HepG2 (cell line): ENCODE results near the gene ZNF26. TPM values are rescaled to one million over a fixed set of nuclear protein-coding genes. Genes with fewer than 3 reads are reported as not detected.

Experiments
- AFF4 ChIP-seq: sonication (generic); formaldehyde crosslinking; IDR thresholded peaks from 2 replicates; pipeline ENCODE4 v1.4.0; 2020; ENCODE audit warnings: missing genetic modification reagents
- HIVEP1 ChIP-seq: sonication (generic); formaldehyde crosslinking; IDR thresholded peaks from 2 replicates; pipeline ENCODE4 v1.4.0; 2020; ENCODE audit warnings: mild to moderate bottlenecking, missing genetic modification reagents
- HNRNPK ChIP-seq: fragments of 200-400 bp; formaldehyde crosslinking; IDR thresholded peaks from 2 replicates; pipeline ENCODE4 v1.6.1; 2018; ENCODE audit warnings: low read length, low read depth, moderate library complexity, mild to moderate bottlenecking; ENCODE audit not compliant: poor library complexity, severe bottlenecking
- HOMEZ ChIP-seq: IDR thresholded peaks from 2 replicates; pipeline ENCODE4 v1.6.1; 2016; ENCODE audit warnings: low read depth
- MYC ChIP-seq: sonication (generic); formaldehyde crosslinking; IDR thresholded peaks from 2 replicates; pipeline ENCODE4 v1.9.0; 2021; ENCODE audit warnings: missing genetic modification reagents, borderline replicate concordance
- PHF20 ChIP-seq: sonication (generic); formaldehyde crosslinking; IDR thresholded peaks from 2 replicates; pipeline ENCODE4 v1.5.0; 2020; ENCODE audit warnings: mild to moderate bottlenecking, missing genetic modification reagents
- PRMT3 ChIP-seq: sonication (generic); formaldehyde crosslinking; IDR thresholded peaks from 2 replicates; pipeline ENCODE4 v1.8.1; 2022; ENCODE audit warnings: low read depth, mild to moderate bottlenecking, moderate library complexity, missing genetic modification reagents, borderline replicate concordance
- SMYD3 ChIP-seq: sonication (generic); formaldehyde crosslinking; IDR thresholded peaks from 2 replicates; pipeline ENCODE4 v1.8.1; 2023; ENCODE audit warnings: mild to moderate bottlenecking, missing genetic modification reagents
- ZKSCAN5 ChIP-seq: sonication (generic); formaldehyde crosslinking; IDR thresholded peaks from 2 replicates; pipeline ENCODE4 v1.5.1; 2020; ENCODE audit warnings: mild to moderate bottlenecking, missing genetic modification reagents
- ZNF121 ChIP-seq: sonication (generic); formaldehyde crosslinking; IDR thresholded peaks from 2 replicates; pipeline ENCODE4 v1.5.0; 2020; ENCODE audit warnings: mild to moderate bottlenecking, missing genetic modification reagents
- ZNF367 ChIP-seq: sonication (generic); formaldehyde crosslinking; IDR thresholded peaks from 2 replicates; pipeline ENCODE4 v1.4.0; 2020; ENCODE audit warnings: missing genetic modification reagents, borderline replicate concordance
- ZNF441 ChIP-seq: sonication (generic); formaldehyde crosslinking; IDR thresholded peaks from 2 replicates; pipeline ENCODE4 v1.7.0; 2021; ENCODE audit warnings: missing genetic modification reagents, borderline replicate concordance
- ZNF468 ChIP-seq: sonication (generic); formaldehyde crosslinking; IDR thresholded peaks from 2 replicates; pipeline ENCODE4 v1.8.0; 2022; ENCODE audit warnings: mild to moderate bottlenecking, moderate library complexity, missing genetic modification reagents
- ZNF512 ChIP-seq: sonication (generic); formaldehyde crosslinking; IDR thresholded peaks from 2 replicates; pipeline ENCODE4 v1.4.0; 2020; ENCODE audit warnings: mild to moderate bottlenecking, missing genetic modification reagents
- ZNF512B ChIP-seq: sonication (generic); formaldehyde crosslinking; IDR thresholded peaks from 2 replicates; pipeline ENCODE4 v1.5.1; 2020; ENCODE audit warnings: missing genetic modification reagents, mild to moderate bottlenecking, borderline replicate concordance
- ZNF607 ChIP-seq: sonication (generic); formaldehyde crosslinking; IDR thresholded peaks from 2 replicates; pipeline ENCODE4 v1.5.1; 2020; ENCODE audit warnings: missing genetic modification reagents, mild to moderate bottlenecking, borderline replicate concordance
- ZNF777 ChIP-seq: sonication (generic); formaldehyde crosslinking; IDR thresholded peaks from 2 replicates; pipeline ENCODE4 v1.4.0; 2020; ENCODE audit warnings: missing genetic modification reagents
- ZSCAN29 ChIP-seq: sonication (generic); formaldehyde crosslinking; conservative IDR thresholded peaks from 2 replicates; pipeline ENCODE4 v1.4.0; 2020; ENCODE audit warnings: mild to moderate bottlenecking, missing genetic modification reagents
- ZSCAN9 ChIP-seq: IDR thresholded peaks from 2 replicates; pipeline ENCODE4 v1.6.1; 2016; ENCODE audit warnings: borderline replicate concordance
- polyA plus RNA-seq, 8 experiments: library from polyadenylated mRNA; depleted of rRNA in 3 of 8; stranded (reverse) in 7 of 8; unstranded in 1 of 8; fragments of >200 nt; fragmentation: Illumina TruSeq in 4 of 8; extraction: Trizol in 4 of 8; gene quantifications; 2 replicates each; pipeline versions ENCODE4 v1.2.1 to v1.2.3, GENCODE V29; 2011 to 2016; ENCODE audit warnings: low read depth in 4 of 8, missing spikeins in 1 of 8, mixed read lengths in 1 of 8; ENCODE audit not compliant: insufficient read depth in 1 of 8
- total RNA-seq, 5 experiments: library from RNA; depleted of rRNA; stranded (reverse); fragments of >200 nt; fragmentation: Illumina TruSeq; extraction: Trizol; gene quantifications; 2 replicates each; pipeline ENCODE4 v1.2.3, GENCODE V29; 2016; ENCODE audit warnings: low read depth in 1 of 5

The ZNF26 gene
- total and polyA plus RNA-seq, 2 of the 13 experiments (the other 11 are each of a cell fraction or from before 2014, with no cell fraction given) = 3.8 to 6.5 TPM

- TF ChIP-seq ZNF512 (CRISPR knock-in tag) (no peak), ZNF441 (CRISPR knock-in tag) (no peak), AFF4 (CRISPR knock-in tag) (no peak), ZNF121 (CRISPR knock-in tag) (no peak), ZKSCAN5 (CRISPR knock-in tag) (no peak), PHF20 (peak; percentile 81), HOMEZ (no peak), ZSCAN9 (no peak), SMYD3 (CRISPR knock-in tag) (no peak), ZNF468 (CRISPR knock-in tag) (no peak), ZNF777 (CRISPR knock-in tag) (peak; percentile 55; the same call in 1 of the 2 replicates), ZNF512B (CRISPR knock-in tag) (no peak), MYC (CRISPR knock-in tag) (peak; percentile 41; the same call in 1 of the 2 replicates), HIVEP1 (CRISPR knock-in tag) (no peak), ZSCAN29 (CRISPR knock-in tag) (no peak), ZNF607 (peak; percentile 81; the same call in 1 of the 2 replicates), ZNF367 (CRISPR knock-in tag) (no peak), HNRNPK (peak; percentile 38), PRMT3 (CRISPR knock-in tag) (no peak)
Measured at GRCh38 chr12:132956011-132956788, 30.0 kb upstream of the ZNF26 start, which contains the start of gene ZNF605 (continued).
